Measurements from ENCODE around the gene SPINK1. TPM values are rescaled to one million over a fixed set of nuclear protein-coding genes. Genes with fewer than 3 reads are reported as not detected.
"Not testable (repeated sequence)": the region's sequence is repeated elsewhere in the genome, so short reads cannot be mapped to it uniquely, and the experiment has no call there.

SPINK1 gene
- total and polyA plus RNA-seq, 7 donors = 4.6 to 537 (median 224) TPM; not detected in 3

GRCh38 chr5:147876141-147876540 lies 44.7 kb upstream of the SPINK1 start:
- TF ChIP-seq EP300 (IDR thresholded peaks at IDR 0.05) (no peak), POLR2AphosphoS5 (IDR thresholded peaks at IDR 0.05) (no peak), CTCF (IDR thresholded peaks at IDR 0.05) (no peak), POLR2A (IDR thresholded peaks at IDR 0.05) (no peak)
- Histone ChIP-seq H3K4me3 (no peak overlapping the region), H3K36me3 (no peaks in the 10 kb centered on the region), H3K9me3 (no peaks in the 10 kb centered on the region), H3K27ac (no peak overlapping the region), H3K27me3 (no peaks in the 10 kb centered on the region), H3K4me1 (no peaks in the 10 kb centered on the region)
- intact Hi-C loops (cut with DNase I) = no loop called here
- no peak for DNase-seq

- Histone ChIP-seq H3K27me3 (no peaks in the 10 kb centered on the region), H3K4me1 (no peaks in the 10 kb centered on the region), H3K27ac (no peak overlapping the region), H3K4me3 (no peak overlapping the region), H3K9me3 (no peaks in the 10 kb centered on the region), H3K36me3 (no peaks in the 10 kb centered on the region)
- DNase-seq = no peak
- TF ChIP-seq EP300 (IDR thresholded peaks at IDR 0.05) (no peak), CTCF (IDR thresholded peaks at IDR 0.05) (no peak), POLR2A (IDR thresholded peaks at IDR 0.05) (no peak), POLR2AphosphoS5 (IDR thresholded peaks at IDR 0.05) (no peak)
- WGBS, 2 donors = 47 to 57% methylated on average over 3 of the region's 3 CpGs
- intact Hi-C loops (cut with DNase I) = no loop called here
These were observed 43.5 kb upstream of the SPINK1 start for GRCh38 chr5:147874910-147875367.

- H3K36me3 ChIP-seq; H3K27me3 ChIP-seq; H3K4me1 ChIP-seq; H3K4me3 ChIP-seq; H3K27ac ChIP-seq; H3K9me3 ChIP-seq; DNase-seq; intact Hi-C loops (cut with DNase I): not testable (repeated sequence)
- WGBS, 2 donors = 86% methylated on average over 5 of the region's 8 CpGs
These were observed 42.8 kb upstream of the SPINK1 start for GRCh38 chr5:147874118-147874875.

- WGBS, 2 donors = 91 to 93% methylated on average over 16 of the region's 16 CpGs
- intact Hi-C loops (cut with DNase I) = not testable (repeated sequence)
These were observed 41.4 kb upstream of the SPINK1 start for GRCh38 chr5:147872744-147873435.

GRCh38 chr5:147871980-147872549 lies 40.6 kb upstream of the SPINK1 start:
- intact Hi-C loops (cut with DNase I); H3K27me3 ChIP-seq; H3K4me1 ChIP-seq; H3K4me3 ChIP-seq; H3K36me3 ChIP-seq; DNase-seq; H3K27ac ChIP-seq; H3K9me3 ChIP-seq: not testable (repeated sequence)
- 95 to 96% methylated on average over 18 of the region's 18 CpGs for WGBS, 2 donors

More at GRCh38 chr5:147872744-147873435, 41.4 kb upstream of the SPINK1 start:
- not testable (repeated sequence) for H3K27me3 ChIP-seq, H3K4me3 ChIP-seq, DNase-seq, H3K27ac ChIP-seq, H3K36me3 ChIP-seq, H3K9me3 ChIP-seq, H3K4me1 ChIP-seq

- 83 to 85% methylated on average over 6 of the region's 6 CpGs for WGBS, 2 donors
- DNase-seq; intact Hi-C loops (cut with DNase I); H3K9me3 ChIP-seq; H3K27me3 ChIP-seq; H3K36me3 ChIP-seq; H3K4me3 ChIP-seq; H3K27ac ChIP-seq; H3K4me1 ChIP-seq: not testable (repeated sequence)
These were observed 38.4 kb upstream of the SPINK1 start for GRCh38 chr5:147869892-147870291.
